ENCODE results near the gene ZBTB42.

The ZBTB42 gene

GRCh38 chr14:104782808-104783139 is 18.1 kb upstream of the ZBTB42 start:
- DNase-seq (ENCODE audit: low spot score) = no peak

- DNase-seq (ENCODE audit: low spot score) = no peak
Measured at GRCh38 chr14:104783484-104784217, 17.2 kb upstream of the ZBTB42 start.

- DNase-seq (ENCODE audit: low spot score) = no peak
Measured at GRCh38 chr14:104784218-104784568, 16.7 kb upstream of the ZBTB42 start.

- DNase-seq (ENCODE audit: low spot score) = no peak
Measured at GRCh38 chr14:104784846-104785707, 15.8 kb upstream of the ZBTB42 start.

- DNase-seq (ENCODE audit: low spot score) = no peak
Measured at GRCh38 chr14:104785708-104786080, 15.2 kb upstream of the ZBTB42 start.

- no peak for DNase-seq (ENCODE audit: low spot score)
Measured at GRCh38 chr14:104786091-104786586, 14.8 kb upstream of the ZBTB42 start.

GRCh38 chr14:104786726-104787675 is 13.9 kb upstream of the ZBTB42 start:
- no peak for DNase-seq (ENCODE audit: low spot score)

GRCh38 chr14:104787736-104788135 is 13.2 kb upstream of the ZBTB42 start:
- no peak for DNase-seq (ENCODE audit: low spot score)

GRCh38 chr14:104788161-104788818 is 12.6 kb upstream of the ZBTB42 start:
- DNase-seq (ENCODE audit: low spot score) = no peak

- DNase-seq (ENCODE audit: low spot score) = no peak
Measured at GRCh38 chr14:104788873-104789663, 11.8 kb upstream of the ZBTB42 start.

GRCh38 chr14:104789752-104790743 is 10.9 kb upstream of the ZBTB42 start:
- no peak for DNase-seq (ENCODE audit: low spot score)

GRCh38 chr14:104791425-104791824 is 9.5 kb upstream of the ZBTB42 start:
- DNase-seq (ENCODE audit: low spot score) = no peak

- DNase-seq (ENCODE audit: low spot score) = no peak
Measured at GRCh38 chr14:104792101-104792884, 8.6 kb upstream of the ZBTB42 start.

- no peak for DNase-seq (ENCODE audit: low spot score)
Measured at GRCh38 chr14:104792945-104793702, 7.8 kb upstream of the ZBTB42 start.

- no peak for DNase-seq (ENCODE audit: low spot score)
Measured at GRCh38 chr14:104793703-104793959, 7.3 kb upstream of the ZBTB42 start.

- DNase-seq (ENCODE audit: low spot score) = peak; percentile 88
Measured at GRCh38 chr14:104794099-104794498, 6.8 kb upstream of the ZBTB42 start.

- peak; percentile 65 for DNase-seq (ENCODE audit: low spot score)
Measured at GRCh38 chr14:104794631-104794992, 6.3 kb upstream of the ZBTB42 start.

GRCh38 chr14:104794993-104795780 is 5.7 kb upstream of the ZBTB42 start, which contains the start of gene AKT1:
TSS of gene AKT1 (minus strand) at chr14:104795748. CDS start at chr14:104792643, 3,105 bp downstream.
- peak; percentile 75 for DNase-seq (ENCODE audit: low spot score)

Data from GM03348 (cell line).